Effector CD4-positive, alpha-beta T cell (primary cell): Measurements from ENCODE around the gene HBG1. TPM values are rescaled to one million over a fixed set of nuclear protein-coding genes. Genes with fewer than 3 reads are reported as not detected.
"Not testable (repeated sequence)": the region's sequence is repeated elsewhere in the genome, so short reads cannot be mapped to it uniquely, and the experiment has no call there.

Experiments used
- DNase-seq: peaks from one replicate; pipeline ENCODE4 v3.0.0-alpha.2; 2020
- total RNA-seq: gene quantifications from one replicate; lab custom pipeline; 2026; lab: John Stamatoyannopoulos, UW

HBG1 gene
- total RNA-seq, result not detected

DNA sequence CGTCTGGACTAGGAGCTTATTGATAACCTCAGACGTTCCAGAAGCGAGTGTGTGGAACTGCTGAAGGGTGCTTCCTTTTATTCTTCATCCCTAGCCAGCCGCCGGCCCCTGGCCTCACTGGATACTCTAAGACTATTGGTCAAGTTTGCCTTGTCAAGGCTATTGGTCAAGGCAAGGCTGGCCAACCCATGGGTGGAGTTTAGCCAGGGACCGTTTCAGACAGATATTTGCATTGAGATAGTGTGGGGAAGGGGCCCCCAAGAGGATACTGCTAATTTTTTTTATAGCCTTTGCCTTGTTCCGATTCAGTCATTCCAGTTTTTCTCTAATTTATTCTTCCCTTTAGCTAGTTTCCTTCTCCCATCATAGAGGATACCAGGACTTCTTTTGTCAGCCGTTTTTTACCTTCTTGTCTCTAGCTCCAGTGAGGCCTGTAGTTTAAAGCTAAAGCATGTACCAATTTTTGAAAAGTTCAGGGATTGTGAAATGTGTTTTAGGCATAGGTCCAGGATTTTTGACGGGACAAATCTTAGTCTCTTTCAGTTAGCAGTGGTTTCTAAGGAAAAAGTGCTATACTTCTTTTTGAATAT is at the start of gene HBG1:
Gene HBG1, minus strand, starts transcription at position 51 of the 590 bp plus-strand sequence. CDS start 53 bp downstream, outside the sequence.
- not testable (repeated sequence) for DNase-seq

DNA sequence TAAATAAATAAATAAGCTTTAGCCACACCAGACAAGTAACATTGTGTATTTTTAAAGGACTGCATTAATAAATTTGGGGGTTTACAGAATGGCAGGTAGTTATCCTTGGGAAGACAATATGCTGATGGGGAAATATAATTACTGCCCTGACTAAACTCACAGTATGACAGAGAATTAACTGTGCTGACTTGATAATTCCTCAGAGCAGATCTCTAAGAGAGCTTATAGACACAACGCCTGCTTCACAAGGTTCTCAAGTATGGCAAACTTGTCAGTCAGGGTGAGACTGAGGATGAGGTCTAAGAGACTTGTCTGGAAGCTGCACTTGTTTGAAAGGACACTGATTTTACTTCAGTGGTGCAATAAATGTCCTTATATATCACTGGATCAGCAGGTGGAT is 48.8 kb upstream of the HBG1 start:
- DNase-seq, result no peak

DNA sequence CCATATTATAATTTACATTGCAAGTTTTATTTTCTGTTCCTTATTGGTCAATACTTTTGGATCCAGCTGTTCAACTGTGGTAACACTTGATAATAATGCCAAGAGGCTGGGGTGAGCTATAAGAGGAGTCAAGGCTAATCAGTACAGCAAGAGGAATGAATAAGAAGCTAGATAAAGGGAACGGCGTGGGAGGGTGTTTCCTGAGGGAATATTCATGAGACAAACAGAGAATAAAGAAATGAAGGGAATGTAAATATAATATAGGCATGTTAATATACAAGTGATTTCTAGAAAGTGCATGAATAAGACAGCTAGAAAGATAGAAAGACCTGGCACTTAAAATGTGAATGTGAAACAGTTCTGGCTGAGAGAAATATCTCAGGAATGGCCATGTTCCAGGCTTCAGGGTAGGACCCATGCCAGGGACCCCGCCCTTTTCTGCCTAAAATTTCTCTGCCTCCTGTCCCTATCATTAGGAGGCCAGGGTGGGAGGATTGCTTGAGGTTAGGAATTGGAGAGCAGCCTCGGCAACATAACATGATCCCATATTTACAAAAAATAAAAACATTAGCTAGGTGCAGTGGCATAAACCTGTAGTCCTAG is 48.2 kb upstream of the HBG1 start:
- DNase-seq, result no peak

DNA sequence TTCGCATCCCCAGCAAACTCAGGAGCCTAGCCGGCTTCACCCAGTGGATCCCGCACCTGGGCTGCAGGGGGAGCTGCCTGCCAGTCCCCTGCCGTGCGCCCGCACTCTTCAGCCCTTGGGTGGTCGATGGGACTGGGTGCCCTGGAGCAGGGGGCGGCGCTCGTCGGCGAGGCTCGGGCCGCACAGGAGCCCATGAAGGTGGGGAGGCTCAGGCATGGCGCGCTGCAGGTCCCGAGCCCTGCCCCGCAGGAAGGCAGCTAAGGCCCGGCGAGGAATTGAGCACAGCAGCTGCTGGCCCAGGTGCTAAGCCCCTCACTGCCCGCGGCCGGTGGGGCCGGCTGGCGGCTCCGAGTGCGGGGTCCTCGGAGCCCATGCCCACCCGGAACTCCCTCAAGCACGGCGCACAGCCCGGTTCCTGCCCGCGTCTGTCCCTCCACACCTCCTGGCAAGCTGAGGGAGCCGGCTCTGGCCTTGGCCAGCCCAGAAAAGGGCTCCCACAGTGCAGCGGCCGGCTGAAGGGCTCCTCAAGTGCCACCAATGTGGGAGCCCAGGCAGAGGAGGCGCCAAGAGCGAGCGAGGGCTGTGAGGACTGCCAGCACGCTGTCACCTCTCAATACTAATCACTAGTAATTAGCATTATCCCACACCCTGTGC is 44.8 kb upstream of the HBG1 start:
- DNase-seq, result not testable (repeated sequence)

DNA sequence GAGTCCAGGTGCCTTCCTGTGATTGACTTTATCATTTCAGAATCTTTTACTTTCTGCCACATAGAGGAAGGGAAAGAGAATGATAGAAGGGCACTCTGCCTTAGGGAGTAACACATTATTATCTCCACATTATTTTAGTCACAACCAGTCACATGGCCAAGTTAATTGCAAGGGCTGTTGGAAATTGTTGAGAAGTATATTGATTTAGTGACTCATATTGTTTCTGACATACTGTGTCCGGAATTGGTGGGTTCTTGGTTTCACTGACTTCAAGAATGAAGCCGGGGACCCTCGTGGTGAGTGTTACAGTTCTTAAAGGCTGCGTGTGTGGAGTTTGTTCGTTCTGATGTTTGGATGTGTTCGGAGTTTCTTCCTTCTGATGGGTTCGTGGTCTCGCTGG is 43.4 kb upstream of the HBG1 start:
- no peak for DNase-seq

DNA sequence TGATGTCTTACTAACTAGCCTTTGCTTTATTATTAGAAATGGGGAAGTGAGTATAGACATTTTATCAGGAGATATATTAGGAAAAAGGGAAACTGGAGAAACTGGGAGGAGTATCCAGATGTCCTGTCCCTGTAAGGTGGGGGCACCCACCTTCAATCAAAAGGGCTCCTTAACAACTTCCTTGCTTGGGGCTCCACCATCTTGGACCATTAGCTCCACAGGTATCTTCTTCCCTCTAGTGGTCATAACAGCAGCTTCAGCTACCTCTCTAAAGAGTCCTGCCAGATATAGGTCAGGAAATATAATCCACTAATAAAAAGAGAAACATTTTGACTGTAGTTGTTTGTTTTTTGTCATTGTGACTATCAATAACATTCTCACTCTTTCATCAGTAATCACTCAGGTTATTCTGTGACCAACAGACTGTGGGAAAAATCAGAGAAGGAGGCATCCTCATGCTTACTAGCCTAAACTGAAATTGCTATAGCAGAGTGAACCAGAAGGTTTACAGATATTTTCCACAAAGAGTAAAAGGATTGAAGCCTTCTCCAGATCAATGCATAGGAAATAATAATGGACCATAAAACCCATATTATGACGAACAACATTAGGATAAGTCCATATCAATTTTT is 41.7 kb upstream of the HBG1 start:
- no peak for DNase-seq

DNA sequence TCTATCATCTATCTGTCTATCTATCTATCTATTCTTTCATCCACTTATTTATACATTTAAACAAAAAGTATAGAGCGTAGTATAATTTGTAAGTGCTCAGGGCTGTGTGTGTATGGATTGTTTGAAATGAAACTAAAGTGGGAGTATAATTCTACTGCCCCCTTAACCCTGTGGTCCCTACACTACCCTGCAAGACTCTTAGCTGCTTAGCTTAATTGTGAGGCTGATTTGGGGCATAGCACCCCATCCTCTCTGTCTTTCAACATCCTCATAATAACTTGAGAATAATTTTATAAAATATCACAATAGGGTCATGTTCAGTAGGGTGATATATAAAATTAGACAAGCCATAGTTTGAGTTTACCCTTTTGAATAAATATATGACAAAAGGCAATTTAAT is 40.4 kb upstream of the HBG1 start:
- no peak for DNase-seq

DNA sequence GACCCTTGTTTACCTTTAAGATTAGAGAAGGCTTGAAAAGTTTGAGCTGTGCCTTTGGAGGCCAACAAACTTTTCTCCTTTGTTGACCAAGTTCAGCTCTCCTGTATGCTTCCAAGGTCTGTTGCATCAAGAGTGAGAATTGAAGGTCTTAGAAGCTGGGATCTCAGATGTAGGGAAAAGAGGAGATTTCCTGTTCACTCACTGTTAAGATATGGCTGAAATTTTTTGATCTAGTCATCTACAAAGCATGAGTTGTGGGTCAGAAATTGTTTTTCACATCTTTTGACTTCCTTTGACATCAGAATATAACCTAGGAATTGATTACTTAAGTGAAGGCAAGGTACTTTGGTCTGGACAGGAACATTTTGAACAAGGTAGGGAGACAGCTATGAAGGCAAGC is 40.0 kb upstream of the HBG1 start:
- no peak for DNase-seq

DNA sequence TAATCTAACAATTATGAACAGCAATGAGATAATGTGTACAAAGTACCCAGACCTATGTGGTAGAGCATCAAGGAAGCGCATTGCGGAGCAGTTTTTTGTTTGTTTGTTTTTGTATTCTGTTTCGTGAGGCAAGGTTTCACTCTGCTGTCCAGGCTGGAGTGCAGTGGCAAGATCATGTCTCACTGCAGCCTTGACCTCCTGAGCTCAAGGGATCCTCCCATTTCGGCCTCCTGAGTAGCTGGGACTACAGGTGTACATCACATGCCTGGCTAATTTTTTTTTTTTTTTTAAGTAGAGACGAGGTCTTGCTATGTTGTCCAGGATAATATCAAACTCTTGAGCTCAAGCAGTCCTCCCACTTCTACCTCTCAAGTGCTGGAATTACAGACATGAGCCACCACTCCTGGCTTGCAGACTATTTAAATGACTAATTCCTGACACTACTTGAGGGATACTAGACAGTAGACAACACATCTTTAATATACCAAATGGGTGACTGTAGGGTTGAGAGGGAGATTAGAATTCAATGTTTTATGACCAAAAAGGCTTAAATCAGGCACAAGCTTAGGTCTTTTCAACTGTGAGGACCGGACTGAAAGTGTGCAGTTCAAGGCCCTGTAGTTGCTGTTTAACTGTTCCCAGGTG is 39.4 kb upstream of the HBG1 start:
- DNase-seq, result no peak

DNA sequence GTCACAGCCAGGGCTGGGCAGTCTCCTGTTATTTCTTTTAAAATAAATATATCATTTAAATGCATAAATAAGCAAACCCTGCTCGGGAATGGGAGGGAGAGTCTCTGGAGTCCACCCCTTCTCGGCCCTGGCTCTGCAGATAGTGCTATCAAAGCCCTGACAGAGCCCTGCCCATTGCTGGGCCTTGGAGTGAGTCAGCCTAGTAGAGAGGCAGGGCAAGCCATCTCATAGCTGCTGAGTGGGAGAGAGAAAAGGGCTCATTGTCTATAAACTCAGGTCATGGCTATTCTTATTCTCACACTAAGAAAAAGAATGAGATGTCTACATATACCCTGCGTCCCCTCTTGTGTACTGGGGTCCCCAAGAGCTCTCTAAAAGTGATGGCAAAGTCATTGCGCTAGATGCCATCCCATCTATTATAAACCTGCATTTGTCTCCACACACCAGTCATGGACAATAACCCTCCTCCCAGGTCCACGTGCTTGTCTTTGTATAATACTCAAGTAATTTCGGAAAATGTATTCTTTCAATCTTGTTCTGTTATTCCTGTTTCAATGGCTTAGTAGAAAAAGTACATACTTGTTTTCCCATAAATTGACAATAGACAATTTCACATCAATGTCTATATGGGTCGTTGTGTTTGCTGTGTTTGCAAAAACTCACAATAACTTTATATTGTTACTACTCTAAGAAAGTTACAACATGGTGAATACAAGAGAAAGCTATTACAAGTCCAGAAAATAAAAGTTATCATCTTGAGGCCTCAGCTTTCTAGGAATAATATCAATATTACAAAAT is 38.6 kb upstream of the HBG1 start:
- DNase-seq, result no peak

DNA sequence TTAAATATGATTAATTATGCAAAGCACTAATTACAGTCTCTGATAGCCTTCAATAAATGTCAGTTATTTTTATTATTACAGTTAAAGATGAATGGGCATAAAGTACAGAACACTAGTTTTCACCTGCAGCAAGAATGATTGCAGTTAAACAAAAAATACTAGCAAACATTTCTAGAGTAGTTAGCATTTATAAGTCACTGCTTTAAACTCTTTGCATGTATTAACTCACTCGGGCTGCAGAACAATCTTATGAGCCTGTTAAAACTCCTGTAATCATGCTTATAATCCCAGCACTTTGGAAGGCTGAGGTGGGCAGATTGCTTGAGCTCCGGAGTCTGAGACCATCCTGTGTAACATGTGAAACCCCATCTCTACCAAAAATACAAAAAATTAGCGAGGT is 37.2 kb upstream of the HBG1 start:
- DNase-seq, result no peak

DNA sequence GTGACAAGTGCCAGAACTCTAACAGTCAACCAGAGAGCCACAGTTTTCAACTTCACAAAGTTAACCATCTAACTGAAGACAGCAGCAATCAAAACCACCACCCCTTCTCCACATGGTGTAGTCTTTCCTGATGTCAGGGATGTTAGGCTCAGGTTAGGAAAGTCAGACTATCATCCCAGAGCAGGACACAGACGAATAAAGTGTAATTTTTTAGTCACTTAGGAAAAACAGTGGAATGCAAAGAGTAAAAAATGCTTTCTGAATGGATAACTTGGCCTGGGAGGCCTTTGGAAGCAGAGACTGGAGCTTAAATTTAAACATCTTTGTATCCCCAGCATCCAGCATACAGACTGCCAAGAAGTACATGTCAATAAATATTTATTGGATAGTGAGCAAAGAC is 36.7 kb upstream of the HBG1 start:
- DNase-seq, result no peak

DNA sequence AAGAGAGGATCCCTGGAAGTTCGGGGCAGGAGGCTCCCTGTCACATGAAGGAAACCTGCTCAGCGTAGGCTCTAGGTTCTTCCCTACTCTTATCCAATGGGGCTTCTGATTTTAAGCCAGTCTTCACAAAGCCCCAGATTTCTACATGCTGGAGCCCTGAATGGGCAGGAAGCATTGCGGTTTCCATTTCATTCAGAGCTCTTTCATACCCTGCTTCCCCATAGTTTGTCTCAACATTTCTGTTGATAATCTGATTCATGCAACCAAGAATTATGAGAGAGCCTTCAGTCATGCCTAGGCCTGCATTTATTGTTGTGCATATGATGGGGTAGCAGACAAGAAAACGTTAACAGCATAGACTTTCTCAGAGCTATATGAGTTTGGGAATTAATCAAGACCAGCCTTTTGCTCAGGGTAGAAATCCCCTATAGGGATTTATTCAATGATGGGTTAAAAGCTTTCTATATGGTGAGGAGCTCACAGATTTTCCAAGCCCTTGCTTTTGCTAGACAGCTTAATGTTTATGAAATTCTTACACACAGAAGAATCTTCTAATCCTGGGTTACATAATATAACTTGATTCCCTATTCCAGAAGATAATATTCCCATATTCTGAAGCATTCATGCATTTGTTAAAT is 36.2 kb upstream of the HBG1 start:
- DNase-seq, result no peak

DNA sequence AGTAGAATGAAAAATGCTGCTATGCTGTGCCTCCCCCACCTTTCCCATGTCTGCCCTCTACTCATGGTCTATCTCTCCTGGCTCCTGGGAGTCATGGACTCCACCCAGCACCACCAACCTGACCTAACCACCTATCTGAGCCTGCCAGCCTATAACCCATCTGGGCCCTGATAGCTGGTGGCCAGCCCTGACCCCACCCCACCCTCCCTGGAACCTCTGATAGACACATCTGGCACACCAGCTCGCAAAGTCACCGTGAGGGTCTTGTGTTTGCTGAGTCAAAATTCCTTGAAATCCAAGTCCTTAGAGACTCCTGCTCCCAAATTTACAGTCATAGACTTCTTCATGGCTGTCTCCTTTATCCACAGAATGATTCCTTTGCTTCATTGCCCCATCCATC is 35.0 kb upstream of the HBG1 start:
- DNase-seq, result no peak

DNA sequence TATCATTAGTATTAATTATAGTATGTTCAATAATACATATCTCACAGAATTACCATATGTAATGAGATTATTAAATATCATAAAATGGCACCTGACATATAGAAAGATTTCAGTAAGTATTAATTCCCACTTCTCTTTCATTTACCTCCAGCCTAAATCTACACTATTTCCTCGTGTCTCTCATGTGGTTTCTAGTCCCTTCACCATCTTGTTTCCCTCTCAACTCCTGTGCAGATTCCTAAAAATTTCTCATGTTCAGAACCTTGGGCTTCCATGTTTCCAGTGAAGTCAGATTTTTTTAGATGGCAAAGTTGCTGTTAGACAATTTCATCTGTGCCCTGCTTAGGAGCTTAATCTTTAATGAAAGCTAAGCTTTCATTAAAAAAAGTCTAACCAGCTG is 34.2 kb upstream of the HBG1 start:
- DNase-seq, result no peak

DNA sequence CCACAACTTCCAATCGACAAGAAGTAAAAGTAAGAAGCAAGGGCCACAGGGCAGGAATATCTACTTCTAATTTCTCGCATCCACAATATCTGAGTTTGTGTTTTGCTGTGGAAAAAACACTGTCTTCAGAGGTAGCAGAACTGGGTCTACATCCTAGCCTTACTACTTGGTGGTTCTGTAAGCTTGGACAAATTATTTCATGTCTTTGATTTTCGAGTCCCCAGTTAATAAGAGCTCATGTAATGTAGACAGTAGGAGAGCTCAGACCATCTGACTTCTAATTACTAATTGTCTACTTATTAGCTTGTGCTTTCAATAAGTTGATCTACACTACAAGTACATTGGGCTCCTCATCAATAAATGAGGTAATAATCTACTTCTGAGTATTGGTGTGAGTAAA is 33.4 kb upstream of the HBG1 start:
- no peak for DNase-seq

DNA sequence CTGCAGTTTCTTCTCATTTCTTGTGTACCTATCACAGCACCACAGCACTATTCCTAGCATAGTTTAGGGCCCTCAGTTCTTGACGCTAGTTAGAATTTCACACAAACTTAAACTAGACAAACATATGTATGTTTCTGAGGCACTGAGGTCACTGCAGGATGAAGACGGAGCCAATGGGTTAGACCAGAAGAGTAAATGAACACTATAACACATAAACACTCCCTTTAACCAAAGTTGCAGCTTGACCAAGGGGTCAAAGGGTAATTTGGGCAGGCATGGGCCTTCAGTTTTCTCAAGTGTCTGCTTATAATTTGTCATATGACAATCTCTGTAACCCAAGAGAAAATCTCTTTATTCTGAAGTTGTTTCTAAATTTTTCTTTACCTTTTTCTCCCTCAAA is 33.0 kb upstream of the HBG1 start:
- no peak for DNase-seq

DNA sequence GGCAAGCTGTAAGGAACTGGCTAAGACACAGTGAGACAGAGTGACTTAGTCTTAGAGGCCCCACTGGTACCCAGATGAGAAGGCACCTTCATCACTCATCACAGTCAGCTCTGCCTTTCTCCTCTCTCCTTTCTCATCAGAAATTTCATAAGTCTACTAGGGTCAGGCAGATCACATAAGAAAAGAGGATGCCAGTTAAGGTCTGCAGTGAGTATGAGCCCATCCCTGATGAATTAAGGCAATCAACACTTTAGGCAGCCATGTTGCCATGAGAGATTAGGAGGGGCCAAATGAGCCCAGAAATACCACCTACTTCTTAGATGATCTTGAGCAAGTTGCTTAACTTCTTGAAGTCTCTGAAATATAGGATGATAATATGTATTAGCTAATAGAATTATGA is 31.9 kb upstream of the HBG1 start:
- no peak for DNase-seq

DNA sequence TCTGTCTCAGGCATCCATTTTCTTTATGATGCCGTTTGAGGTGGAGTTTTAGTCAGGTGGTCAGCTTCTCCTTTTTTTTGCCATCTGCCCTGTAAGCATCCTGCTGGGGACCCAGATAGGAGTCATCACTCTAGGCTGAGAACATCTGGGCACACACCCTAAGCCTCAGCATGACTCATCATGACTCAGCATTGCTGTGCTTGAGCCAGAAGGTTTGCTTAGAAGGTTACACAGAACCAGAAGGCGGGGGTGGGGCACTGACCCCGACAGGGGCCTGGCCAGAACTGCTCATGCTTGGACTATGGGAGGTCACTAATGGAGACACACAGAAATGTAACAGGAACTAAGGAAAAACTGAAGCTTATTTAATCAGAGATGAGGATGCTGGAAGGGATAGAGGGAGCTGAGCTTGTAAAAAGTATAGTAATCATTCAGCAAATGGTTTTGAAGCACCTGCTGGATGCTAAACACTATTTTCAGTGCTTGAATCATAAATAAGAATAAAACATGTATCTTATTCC is 31.0 kb upstream of the HBG1 start:
- no peak for DNase-seq

DNA sequence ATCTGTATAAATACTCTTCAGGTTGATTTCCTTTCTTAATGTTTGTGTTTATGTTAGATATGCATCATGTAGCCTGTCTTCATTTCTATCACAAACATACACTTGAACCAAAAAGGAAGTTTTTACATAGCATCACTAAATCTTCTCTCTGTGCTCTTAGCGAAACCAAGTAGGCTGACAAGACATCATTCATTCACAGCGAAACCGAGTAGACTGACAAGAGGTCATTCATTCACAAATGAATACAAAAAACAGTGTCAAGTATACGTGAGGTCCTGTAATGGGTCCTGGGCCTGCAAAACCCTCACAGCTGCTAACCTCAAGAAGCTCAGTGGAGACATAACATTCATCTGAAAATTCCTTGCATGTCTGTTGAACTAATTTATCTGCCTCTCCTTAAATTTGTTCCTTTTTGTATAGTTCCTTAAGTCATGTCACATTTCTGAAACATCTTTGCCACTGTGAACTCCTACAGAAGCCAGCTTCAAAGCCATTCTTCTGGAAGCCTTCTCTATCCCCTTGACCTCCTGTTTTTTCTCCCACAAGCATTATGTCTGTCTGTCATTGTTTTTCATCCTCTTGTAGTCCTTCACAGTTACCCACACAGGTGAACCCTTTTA is 29.9 kb upstream of the HBG1 start:
- DNase-seq, result no peak

DNA sequence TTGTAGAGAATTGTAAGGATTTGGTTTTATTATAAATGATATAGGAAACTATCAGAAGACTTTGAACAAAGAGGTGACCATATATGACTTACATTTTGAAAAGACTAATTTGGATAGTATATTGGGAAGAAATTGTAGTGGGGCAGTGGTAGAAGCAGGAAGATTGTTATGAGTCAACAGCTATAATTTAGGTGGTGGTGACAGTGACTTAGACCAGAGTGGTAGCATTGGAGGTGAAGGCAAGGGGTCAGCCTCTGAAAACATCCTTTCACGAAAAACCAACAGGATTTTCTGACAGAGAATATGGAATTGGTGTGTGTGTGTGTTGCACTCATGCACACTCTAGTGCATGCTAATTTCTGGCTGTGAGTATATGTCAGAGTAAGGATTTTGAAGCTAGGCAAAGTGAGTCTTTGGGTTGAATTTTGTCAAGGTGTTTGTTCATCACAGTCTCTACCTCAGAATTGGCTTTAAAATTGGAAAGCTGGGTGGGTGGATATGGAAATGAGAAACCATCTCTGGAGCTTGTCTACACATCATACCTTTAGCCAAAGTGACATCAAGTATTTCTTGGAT is 28.2 kb upstream of the HBG1 start:
- no peak for DNase-seq
